WTC11 (cell line): Measurements from ENCODE around the gene OCEL1. TPM values are rescaled to one million over a fixed set of nuclear protein-coding genes. Genes with fewer than 3 reads are reported as not detected.

Source experiments
- ATAC-seq: fragments of 200-7000 bp; cut with Tn5 transposase; 2 replicates; pipeline ENCODE4 v1.10.0; 2021; ENCODE audit warnings: mild to moderate bottlenecking, moderate library complexity
- CTCF ChIA-PET: fragments of 300-600 bp; sonication (Branson Sonifier 250); formaldehyde crosslinking; loops from one replicate; lab custom pipeline; 2021; ENCODE audit warnings: antibody characterized with exemption; lab: Charles Lee
- POLR2A ChIA-PET: fragments of 350-600 bp; sonication (Branson Sonifier 250); formaldehyde crosslinking; loops from one replicate; lab custom pipeline; 2021; ENCODE audit warnings: antibody characterized with exemption; lab: Charles Lee
- DNase-seq: peaks from one replicate; pipeline ENCODE4 v3.0.0; 2021; ENCODE audit warnings: low spot score
- H3K27ac Mint-ChIP-seq: 2 replicates; pipeline ENCODE4 v1.8.0; 2021; ENCODE audit warnings: mixed read lengths
- H3K27me3 Mint-ChIP-seq: 2 replicates; pipeline ENCODE4 v1.8.0; 2021; ENCODE audit warnings: low read depth, mild to moderate bottlenecking, moderate library complexity, mixed read lengths
- H3K36me3 Mint-ChIP-seq: 2 replicates; pipeline ENCODE4 v1.8.0; 2021; ENCODE audit warnings: mixed read lengths
- H3K4me1 Mint-ChIP-seq: 2 replicates; pipeline ENCODE4 v1.8.0; 2022; ENCODE audit warnings: mixed read lengths
- H3K4me3 Mint-ChIP-seq: 2 replicates; pipeline ENCODE4 v1.8.0; 2021; ENCODE audit warnings: mild to moderate bottlenecking, moderate library complexity, mixed read lengths
- H3K9me3 Mint-ChIP-seq: 2 replicates; pipeline ENCODE4 v1.8.0; 2021; ENCODE audit warnings: mixed read lengths
- CBFB ChIP-seq: sonication (generic); formaldehyde crosslinking; IDR thresholded peaks from 2 replicates; pipeline ENCODE4 v1.8.1; 2022; ENCODE audit warnings: mild to moderate bottlenecking, low read depth, missing genetic modification reagents
- CTCF ChIP-seq: fragments of 200-600 bp; IDR thresholded peaks from 2 replicates; pipeline ENCODE4 v1.8.0; 2022; ENCODE audit warnings: antibody characterized with exemption
- E2F4 ChIP-seq: sonication (generic); formaldehyde crosslinking; IDR thresholded peaks from 2 replicates; pipeline ENCODE4 v1.8.1; 2022; ENCODE audit warnings: low read depth, mild to moderate bottlenecking, moderate library complexity, missing genetic modification reagents, borderline replicate concordance
- EMX1 ChIP-seq: fragments of 250-450 bp; sonication (Bioruptor Pico); IDR thresholded peaks from 2 replicates; pipeline ENCODE4 v1.8.0; 2021; ENCODE audit warnings: mild to moderate bottlenecking
- ERG ChIP-seq: fragments of 250-450 bp; sonication (Bioruptor Pico); IDR thresholded peaks from 2 replicates; pipeline ENCODE4 v1.8.0; 2021; ENCODE audit warnings: mild to moderate bottlenecking
- MAX ChIP-seq: sonication (generic); formaldehyde crosslinking; IDR thresholded peaks from 2 replicates; pipeline ENCODE4 v1.8.0; 2022; ENCODE audit warnings: mild to moderate bottlenecking, missing genetic modification reagents
- MLX ChIP-seq: sonication (generic); formaldehyde crosslinking; IDR thresholded peaks from 2 replicates; pipeline ENCODE4 v1.8.1; 2023; ENCODE audit warnings: mild to moderate bottlenecking, missing genetic modification reagents, moderate library complexity
- NFYB ChIP-seq: sonication (generic); formaldehyde crosslinking; conservative IDR thresholded peaks from 2 replicates; pipeline ENCODE4 v1.8.0; 2022; ENCODE audit warnings: low read depth, missing genetic modification reagents
- OVOL2 ChIP-seq: fragments of 250-450 bp; sonication (Bioruptor Pico); IDR thresholded peaks from 2 replicates; pipeline ENCODE4 v1.9.0; 2021; ENCODE audit warnings: mild to moderate bottlenecking, borderline replicate concordance
- PRDM15 ChIP-seq: sonication (generic); formaldehyde crosslinking; IDR thresholded peaks from 2 replicates; pipeline ENCODE4 v1.8.0; 2022; ENCODE audit warnings: missing genetic modification reagents
- RORB ChIP-seq: fragments of 250-450 bp; sonication (Bioruptor Pico); IDR thresholded peaks from 2 replicates; pipeline ENCODE4 v1.9.0; 2021; ENCODE audit warnings: mild to moderate bottlenecking
- SMAD4 ChIP-seq: sonication (generic); formaldehyde crosslinking; IDR thresholded peaks from 2 replicates; pipeline ENCODE4 v1.8.0; 2022; ENCODE audit warnings: mild to moderate bottlenecking, missing genetic modification reagents
- SP1 ChIP-seq: sonication (generic); formaldehyde crosslinking; conservative IDR thresholded peaks from 2 replicates; pipeline ENCODE4 v1.8.1; 2022; ENCODE audit warnings: missing genetic modification reagents
- TEAD1 ChIP-seq: sonication (generic); formaldehyde crosslinking; IDR thresholded peaks from 2 replicates; pipeline ENCODE4 v1.8.0; 2022; ENCODE audit warnings: mild to moderate bottlenecking, missing genetic modification reagents
- TEAD4 ChIP-seq: sonication (generic); formaldehyde crosslinking; IDR thresholded peaks from 2 replicates; pipeline ENCODE4 v1.8.0; 2022; ENCODE audit warnings: mild to moderate bottlenecking, missing genetic modification reagents
- ZBTB21 ChIP-seq: sonication (generic); formaldehyde crosslinking; IDR thresholded peaks from 2 replicates; pipeline ENCODE4 v1.8.1; 2023; ENCODE audit warnings: mild to moderate bottlenecking, missing genetic modification reagents, borderline replicate concordance
- ZNF232 ChIP-seq: sonication (generic); formaldehyde crosslinking; IDR thresholded peaks from 2 replicates; pipeline ENCODE4 v1.8.0; 2022; ENCODE audit warnings: mild to moderate bottlenecking, missing genetic modification reagents
- ZNF263 ChIP-seq: sonication (generic); formaldehyde crosslinking; IDR thresholded peaks from 2 replicates; pipeline ENCODE4 v1.8.1; 2022; ENCODE audit warnings: low read depth, mild to moderate bottlenecking, moderate library complexity, missing genetic modification reagents
- ZNF423 ChIP-seq: fragments of 250-450 bp; sonication (Bioruptor Pico); IDR thresholded peaks from 2 replicates; pipeline ENCODE4 v2.1.2; 2022; ENCODE audit warnings: mild to moderate bottlenecking, moderate library complexity
- total RNA-seq: library from RNA; stranded (reverse); gene quantifications from 3 replicates; pipeline ENCODE4 v1.2.3, GENCODE V29; 2021

The OCEL1 gene
- total RNA-seq, 1 experiment from 2014 or later: 34.0 TPM

GRCh38 chr19:17178291-17178690, 47.7 kb upstream of the OCEL1 start:
- no peak for TF ChIP-seq MAX
- TF ChIP-seq SMAD4 (CRISPR knock-in tag): no peak
- no peak for TF ChIP-seq TEAD1
- no peak for TF ChIP-seq NFYB (CRISPR knock-in tag)
- no peak for TF ChIP-seq CTCF
- POLR2A ChIA-PET: no interaction called here
- Mint-ChIP-seq H3K36me3 (peaks cover 13% of the 10 kb centered on the region), H3K27me3 (no peaks in the 10 kb centered on the region), H3K27ac (no peak overlapping the region), H3K4me3 (no peak overlapping the region), H3K9me3 (no peaks in the 10 kb centered on the region), H3K4me1 (peaks cover 14% of the 10 kb centered on the region)
- ATAC-seq (no peak), DNase-seq (no peak)
- CTCF ChIA-PET: no interaction called here

GRCh38 chr19:17180997-17181702, 44.9 kb upstream of the OCEL1 start:
- peak; percentile 54 for DNase-seq
- peaks cover 14% of the 10 kb centered on the region for H3K4me1 Mint-ChIP-seq
- H3K4me3 Mint-ChIP-seq: peak overlapping the region; percentile 24; the same call in 1 of the 2 replicates
- ChIA-PET POLR2A (no interaction called here), CTCF (interaction anchor here (1.4 to 1.6 kb wide), 2 partner anchors 54 to 112 kb away, joined by 3 read pairs; no protein-coding TSS in a partner anchor)
- H3K9me3 Mint-ChIP-seq: no peaks in the 10 kb centered on the region
- no peaks in the 10 kb centered on the region for H3K27me3 Mint-ChIP-seq
- ATAC-seq: peak; percentile 86
- peaks cover 14% of the 10 kb centered on the region for H3K36me3 Mint-ChIP-seq
- peak overlapping the region; percentile 97 for H3K27ac Mint-ChIP-seq
- TF ChIP-seq E2F4 (CRISPR knock-in tag) (no peak), ZNF423 (peak; percentile 59; the same call in 1 of the 2 replicates), SP1 (peak; percentile 31; the same call in 1 of the 2 replicates)

- POLR2A ChIA-PET: no interaction called here
- no peaks in the 10 kb centered on the region for H3K27me3 Mint-ChIP-seq
- no peak for ATAC-seq
- peak overlapping the region; percentile 31; the same call in 1 of the 2 replicates for H3K27ac Mint-ChIP-seq
- H3K4me1 Mint-ChIP-seq: peaks cover 14% of the 10 kb centered on the region
- DNase-seq: no peak
- CTCF ChIA-PET: interaction anchor here (0.6 to 2.0 kb wide), 3 partner anchors 36 to 115 kb away, joined by 3 to 7 read pairs (median 4); partner anchors contain the start of gene ANKLE1
- no peaks in the 10 kb centered on the region for H3K9me3 Mint-ChIP-seq
- TF ChIP-seq ZNF232 (CRISPR knock-in tag) (no peak), ZBTB21 (no peak), ERG (no peak), TEAD1 (no peak), MLX (CRISPR knock-in tag) (no peak)
- TF ChIP-seq, all 79 proteins: peak for 0
- Mint-ChIP-seq H3K4me3 (no peak overlapping the region), H3K36me3 (peaks cover 10% of the 10 kb centered on the region)
Measured at GRCh38 chr19:17183271-17183761, 42.7 kb upstream of the OCEL1 start.

- H3K4me3 Mint-ChIP-seq: no peak overlapping the region
- no peaks in the 10 kb centered on the region for H3K27me3 Mint-ChIP-seq
- POLR2A ChIA-PET: no interaction called here
- H3K36me3 Mint-ChIP-seq: peaks cover 13% of the 10 kb centered on the region
- DNase-seq: no peak
- no peaks in the 10 kb centered on the region for H3K9me3 Mint-ChIP-seq
- ATAC-seq: no peak
- H3K27ac Mint-ChIP-seq: peak overlapping the region; percentile 31; the same call in 1 of the 2 replicates
- peaks cover 14% of the 10 kb centered on the region for H3K4me1 Mint-ChIP-seq
- CTCF ChIA-PET: interaction anchor here (2.0 kb wide), 1 partner anchor 115 kb away, joined by 7 read pairs; no protein-coding TSS in a partner anchor
- TF ChIP-seq SMAD4 (CRISPR knock-in tag) (no peak), ZNF263 (CRISPR knock-in tag) (no peak), RORB (CRISPR knock-in tag) (no peak), EMX1 (CRISPR knock-in tag) (no peak), TEAD4 (CRISPR knock-in tag) (no peak), CBFB (CRISPR knock-in tag) (no peak), OVOL2 (CRISPR knock-in tag) (no peak), PRDM15 (no peak)
Measured at GRCh38 chr19:17183858-17184321, 42.1 kb upstream of the OCEL1 start.
